GM21390 (cell line): ENCODE measurements around the gene SLC6A20.

Experiments
- ATAC-seq: cut with Tn5 transposase; IDR thresholded peaks from one replicate; pipeline ENCODE4 v1.9.1; 2021; ENCODE audit not compliant: unreplicated experiment

SLC6A20 gene

GRCh38 chr3:45802146-45802545 is 5.8 kb upstream of the SLC6A20 start:
- ATAC-seq = no peak

- no peak for ATAC-seq
These were observed 4.3 kb upstream of the SLC6A20 start for GRCh38 chr3:45800611-45801010.

GRCh38 chr3:45799586-45799985 is 3.2 kb upstream of the SLC6A20 start:
- ATAC-seq = no peak

GRCh38 chr3:45798034-45798433 is 1.7 kb upstream of the SLC6A20 start:
- no peak for ATAC-seq

- ATAC-seq = no peak
These were observed 734 bp upstream of the SLC6A20 start for GRCh38 chr3:45796902-45797637.

GRCh38 chr3:45795509-45795881 is 841 bp downstream of the SLC6A20 start:
- ATAC-seq = no peak

- ATAC-seq = no peak
These were observed 1.7 kb downstream of the SLC6A20 start for GRCh38 chr3:45794660-45795059.

GRCh38 chr3:45794177-45794560 is 2.2 kb downstream of the SLC6A20 start:
- no peak for ATAC-seq

- ATAC-seq = no peak
These were observed 2.7 kb downstream of the SLC6A20 start for GRCh38 chr3:45793482-45794176.

- ATAC-seq = no peak
These were observed 3.7 kb downstream of the SLC6A20 start for GRCh38 chr3:45792516-45793172.

GRCh38 chr3:45792036-45792435 is 4.3 kb downstream of the SLC6A20 start:
- ATAC-seq = no peak

- ATAC-seq = no peak
These were observed 5.7 kb downstream of the SLC6A20 start for GRCh38 chr3:45790596-45790995.

- ATAC-seq = no peak
These were observed 7.0 kb downstream of the SLC6A20 start for GRCh38 chr3:45789235-45789812.

GRCh38 chr3:45787551-45787950 is 8.8 kb downstream of the SLC6A20 start:
- no peak for ATAC-seq

- no peak for ATAC-seq
These were observed 9.4 kb downstream of the SLC6A20 start for GRCh38 chr3:45786801-45787495.

GRCh38 chr3:45785605-45786150 is 10.7 kb downstream of the SLC6A20 start:
- ATAC-seq = no peak

- no peak for ATAC-seq
These were observed 12.7 kb downstream of the SLC6A20 start for GRCh38 chr3:45783667-45784066.

GRCh38 chr3:45782381-45782780 is 14.0 kb downstream of the SLC6A20 start:
- no peak for ATAC-seq

- no peak for ATAC-seq
These were observed 14.5 kb downstream of the SLC6A20 start for GRCh38 chr3:45781841-45782240.

GRCh38 chr3:45781271-45781670 is 15.1 kb downstream of the SLC6A20 start:
- ATAC-seq = no peak
